HL-60 (cell line): Measurements from ENCODE around the gene NRXN2.

Source experiments
- DNase-seq, 2 experiments: peaks; one replicate each; pipeline ENCODE4 v3.0.0-alpha.2; 2010 to 2020; ENCODE audit warnings: low read depth in 1 of 2, low spot score in 1 of 2
- H3K27ac ChIP-seq: fragments of 250-450 bp; sonication (Bioruptor Pico); replicated peaks from 2 replicates; pipeline ENCODE4 v1.5.1; 2020; ENCODE audit warnings: mild to moderate bottlenecking, moderate library complexity
- H3K27me3 ChIP-seq: fragments of 250-450 bp; sonication (Bioruptor Pico); 2 replicates; pipeline ENCODE4 v1.5.1; 2021; ENCODE audit warnings: mild to moderate bottlenecking, moderate library complexity; ENCODE audit not compliant: insufficient read depth, poor library complexity, severe bottlenecking
- H3K4me3 ChIP-seq: replicated peaks from 2 replicates; pipeline ENCODE4 v1.5.1; 2011; ENCODE audit warnings: mild to moderate bottlenecking, control low read depth, low read length; ENCODE audit not compliant: insufficient read depth
- CTCF ChIP-seq: IDR thresholded peaks from one replicate; pipeline ENCODE4 v1.5.1; 2011; ENCODE audit warnings: low read length, control low read depth, inconsistent platforms; ENCODE audit not compliant: insufficient read depth
- GABPA ChIP-seq: IDR thresholded peaks from 2 replicates; pipeline ENCODE4 v1.6.1; 2012; ENCODE audit warnings: low read depth
- POLR2AphosphoS5 ChIP-seq: IDR thresholded peaks from 2 replicates; pipeline ENCODE4 v1.6.1; 2012; ENCODE audit warnings: low read depth
- REST ChIP-seq: IDR thresholded peaks from 2 replicates; pipeline ENCODE4 v1.6.1; 2012; ENCODE audit warnings: low read depth; ENCODE audit not compliant: insufficient replicate concordance
- SPI1 ChIP-seq: IDR thresholded peaks from 2 replicates; pipeline ENCODE4 v1.6.1; 2012; ENCODE audit warnings: low read depth, mild to moderate bottlenecking, borderline replicate concordance

The NRXN2 gene

GRCh38 chr11:64577202-64577601, 145.8 kb downstream of the NRXN2 start:
- TF ChIP-seq SPI1 (no peak), POLR2AphosphoS5 (no peak), REST (no peak), GABPA (no peak), CTCF (no peak)
- Histone ChIP-seq H3K27ac (no peak overlapping the region), H3K27me3 (no peaks in the 10 kb centered on the region), H3K4me3 (no peak overlapping the region)
- DNase-seq: no peak

- no peaks in the 10 kb centered on the region for H3K27me3 ChIP-seq
- TF ChIP-seq GABPA (no peak), POLR2AphosphoS5 (no peak), REST (no peak), SPI1 (no peak)
- H3K27ac ChIP-seq: no peak overlapping the region
- no peak overlapping the region for H3K4me3 ChIP-seq
- no peak for DNase-seq
These were observed 150.9 kb downstream of the NRXN2 start for GRCh38 chr11:64572143-64572542.

GRCh38 chr11:64571410-64572091, 151.4 kb downstream of the NRXN2 start:
- Histone ChIP-seq H3K4me3 (no peak overlapping the region), H3K27ac (no peak overlapping the region), H3K27me3 (no peaks in the 10 kb centered on the region)
- no peak for TF ChIP-seq REST
- no peak for TF ChIP-seq SPI1
- no peak for TF ChIP-seq CTCF
- TF ChIP-seq POLR2AphosphoS5: no peak
- TF ChIP-seq GABPA: no peak
- peak; percentile 22 to 67 for DNase-seq

GRCh38 chr11:64571050-64571409, 152.0 kb downstream of the NRXN2 start:
- Histone ChIP-seq H3K27ac (no peak overlapping the region), H3K27me3 (no peaks in the 10 kb centered on the region), H3K4me3 (no peak overlapping the region)
- no peak for DNase-seq
- no peak for TF ChIP-seq POLR2AphosphoS5
- no peak for TF ChIP-seq SPI1
- TF ChIP-seq CTCF: no peak
- no peak for TF ChIP-seq GABPA
- no peak for TF ChIP-seq REST
